Measurements from ENCODE around the gene IGFL2. TPM values are rescaled to one million over a fixed set of nuclear protein-coding genes. Genes with fewer than 3 reads are reported as not detected.
"Not testable (repeated sequence)": the region's sequence is repeated elsewhere in the genome, so short reads cannot be mapped to it uniquely, and the experiment has no call there.

The IGFL2 gene
- total RNA-seq, 1 donor from 2014 or later = not detected

- DNase-seq (ENCODE audit: extremely low read depth, low read depth, low spot score) = no peak
Measured at GRCh38 chr19:46206682-46207081, 58.6 kb downstream of the IGFL2 start.

GRCh38 chr19:46207858-46208257 lies 59.8 kb downstream of the IGFL2 start:
- not testable (repeated sequence) for DNase-seq (ENCODE audit: extremely low read depth, low read depth, low spot score)

- no peak for DNase-seq (ENCODE audit: extremely low read depth, low read depth, low spot score)
Measured at GRCh38 chr19:46209051-46209450, 61.0 kb downstream of the IGFL2 start.

- no peak for DNase-seq (ENCODE audit: extremely low read depth, low read depth, low spot score)
Measured at GRCh38 chr19:46209472-46209871, 61.4 kb downstream of the IGFL2 start.

- DNase-seq (ENCODE audit: extremely low read depth, low read depth, low spot score) = no peak
Measured at GRCh38 chr19:46210669-46211068, 62.6 kb downstream of the IGFL2 start.

Other genes with a start within 250 kb of the IGFL2 start
- 6.0 and 7.4 TPM in 2 replicates for gene MYPOP, start 245.6 kb upstream of the IGFL2 start, total RNA-seq
- gene NANOS2, start 233.5 kb upstream of the IGFL2 start, total RNA-seq = not detected in 2 replicates
- gene NOVA2, start 174.4 kb upstream of the IGFL2 start, total RNA-seq = 11.8 and 23.2 TPM in 2 replicates
- gene CCDC61, start 152.8 kb upstream of the IGFL2 start, total RNA-seq = 11.8 and 12.0 TPM in 2 replicates
- gene PGLYRP1, start 125.2 kb upstream of the IGFL2 start, total RNA-seq = not detected in 2 replicates
- gene IGFL4, start 107.2 kb upstream of the IGFL2 start, total RNA-seq = not detected in 2 replicates
- not detected in 2 replicates for gene IGFL3, start 23.6 kb upstream of the IGFL2 start, total RNA-seq
- not detected in 2 replicates for gene IGFL1, start 81.5 kb downstream of the IGFL2 start, total RNA-seq
- 7.5 and 20.6 TPM in 2 replicates for gene HIF3A, start 148.8 kb downstream of the IGFL2 start, total RNA-seq
- gene PPP5C, start 198.8 kb downstream of the IGFL2 start, total RNA-seq = 90.1 and 118 TPM in 2 replicates